ENCODE measurements around the gene P4HA1.

P4HA1 gene

GRCh38 chr10:73093922-73094850 is 2.5 kb downstream of the P4HA1 start:
- no peak for DNase-seq (ENCODE audit: low spot score)

GRCh38 chr10:73092830-73093229 is 3.8 kb downstream of the P4HA1 start:
- DNase-seq (ENCODE audit: low spot score) = no peak

GRCh38 chr10:73088304-73088703 is 8.4 kb downstream of the P4HA1 start:
- no peak for DNase-seq (ENCODE audit: low spot score)

- no peak for DNase-seq (ENCODE audit: low spot score)
These were observed 9.8 kb downstream of the P4HA1 start for GRCh38 chr10:73086816-73087215.

GRCh38 chr10:73084209-73084608 is 12.5 kb downstream of the P4HA1 start:
- DNase-seq (ENCODE audit: low spot score) = no peak

- no peak for DNase-seq (ENCODE audit: low spot score)
These were observed 13.4 kb downstream of the P4HA1 start for GRCh38 chr10:73083221-73083620.

- no peak for DNase-seq (ENCODE audit: low spot score)
These were observed 16.7 kb downstream of the P4HA1 start for GRCh38 chr10:73079779-73080541.

- DNase-seq (ENCODE audit: low spot score) = no peak
These were observed 20.1 kb downstream of the P4HA1 start for GRCh38 chr10:73076360-73077183.

GRCh38 chr10:73075829-73076228 is 20.8 kb downstream of the P4HA1 start:
- no peak for DNase-seq (ENCODE audit: low spot score)

GRCh38 chr10:73073627-73074026 is 23.0 kb downstream of the P4HA1 start:
- no peak for DNase-seq (ENCODE audit: low spot score)

GRCh38 chr10:73065441-73065840 is 31.2 kb downstream of the P4HA1 start:
- DNase-seq (ENCODE audit: low spot score) = no peak

GRCh38 chr10:73061743-73062142 is 34.9 kb downstream of the P4HA1 start:
- no peak for DNase-seq (ENCODE audit: low spot score)

- peak; percentile 19 for DNase-seq (ENCODE audit: low spot score)
These were observed 35.7 kb downstream of the P4HA1 start for GRCh38 chr10:73060738-73061635.

- no peak for DNase-seq (ENCODE audit: low spot score)
These were observed 36.5 kb downstream of the P4HA1 start for GRCh38 chr10:73060173-73060572.

GRCh38 chr10:73058057-73058591 is 38.5 kb downstream of the P4HA1 start:
- DNase-seq (ENCODE audit: low spot score) = no peak

- DNase-seq (ENCODE audit: low spot score) = no peak
These were observed 42.4 kb downstream of the P4HA1 start for GRCh38 chr10:73054286-73054685.

- DNase-seq (ENCODE audit: low spot score) = no peak
These were observed 43.4 kb downstream of the P4HA1 start for GRCh38 chr10:73053275-73053674.

- DNase-seq (ENCODE audit: low spot score) = no peak
These were observed 52.0 kb downstream of the P4HA1 start for GRCh38 chr10:73044378-73045285.

GRCh38 chr10:73043766-73044377 is 52.8 kb downstream of the P4HA1 start:
- no peak for DNase-seq (ENCODE audit: low spot score)
